Neural cell (in vitro differentiated cells): ENCODE measurements around the gene FHL3. TPM values are rescaled to one million over a fixed set of nuclear protein-coding genes. Genes with fewer than 3 reads are reported as not detected.

Experiments
- H2AFZ ChIP-seq: fragments of 200-600, 300-800 bp; sonication (generic), shearing (Covaris generic); 2 replicates; pipeline ENCODE4 v1.6.0; 2014; ENCODE audit warnings: low read depth, mild to moderate bottlenecking, antibody characterized with exemption, low read length, moderate library complexity
- H3F3A ChIP-seq: fragments of 200-600 bp; shearing (Covaris generic); 2 replicates; pipeline ENCODE4 v1.6.1; 2016; ENCODE audit warnings: mild to moderate bottlenecking, moderate library complexity, mixed read lengths, antibody characterized with exemption, low read length; ENCODE audit not compliant: insufficient read depth, poor library complexity, severe bottlenecking
- H3K27ac ChIP-seq: fragments of 200-600, 300-800 bp; sonication (generic), shearing (Covaris generic); 2 replicates; pipeline ENCODE4 v1.5.1; 2014; ENCODE audit warnings: mild to moderate bottlenecking, low read length, moderate library complexity
- H3K27me3 ChIP-seq: fragments of 300-800, 200-600 bp; sonication (generic), shearing (Covaris generic); 2 replicates; pipeline ENCODE4 v1.6.0; 2014; ENCODE audit warnings: mild to moderate bottlenecking, low read depth, low read length, moderate library complexity; ENCODE audit not compliant: insufficient read depth
- H3K36me3 ChIP-seq: fragments of 300-800, 200-600 bp; sonication (generic), shearing (Covaris generic); 2 replicates; pipeline ENCODE4 v1.5.1; 2014; ENCODE audit warnings: mild to moderate bottlenecking, antibody characterized with exemption, low read length, moderate library complexity; ENCODE audit not compliant: insufficient read depth
- H3K4me2 ChIP-seq: fragments of 300-800, 200-600 bp; sonication (generic), shearing (Covaris generic); 2 replicates; pipeline ENCODE4 v1.6.0; 2014; ENCODE audit warnings: mild to moderate bottlenecking, low read length
- H3K4me3 ChIP-seq: fragments of 300-800, 200-600 bp; sonication (generic), shearing (Covaris generic); 2 replicates; pipeline ENCODE4 v1.5.1; 2014; ENCODE audit warnings: mild to moderate bottlenecking, low read length, moderate library complexity
- H3K79me2 ChIP-seq: fragments of 200-600 bp; shearing (Covaris generic); replicated peaks from 2 replicates; pipeline ENCODE4 v1.6.0; 2014; ENCODE audit warnings: mild to moderate bottlenecking, low read length, moderate library complexity; ENCODE audit not compliant: insufficient read depth
- H3K9ac ChIP-seq: fragments of 300-800, 200-600 bp; sonication (generic), shearing (Covaris generic); 2 replicates; pipeline ENCODE4 v1.6.1; 2016; ENCODE audit warnings: mild to moderate bottlenecking, low read length, mixed read lengths
- H3K9me2 ChIP-seq: fragments of 200-600 bp; shearing (Covaris generic); 2 replicates; pipeline ENCODE4 v1.6.1; 2016; ENCODE audit warnings: mild to moderate bottlenecking, low read length, mixed read lengths; ENCODE audit not compliant: insufficient read depth
- H3K9me3 ChIP-seq: fragments of 200-600, 300-800 bp; sonication (generic), shearing (Covaris generic); 2 replicates; pipeline ENCODE4 v1.6.1; 2016; ENCODE audit warnings: mild to moderate bottlenecking, mixed run types, low read length, moderate library complexity, mixed read lengths
- H4K20me1 ChIP-seq: fragments of 200-600 bp; shearing (Covaris generic); 2 replicates; pipeline ENCODE4 v1.6.1; 2016; ENCODE audit warnings: mild to moderate bottlenecking, mixed run types; ENCODE audit not compliant: insufficient read depth
- CTCF ChIP-seq: fragments of 450-650 bp; IDR thresholded peaks from 2 replicates; pipeline ENCODE4 v1.5.1; 2014; ENCODE audit warnings: antibody characterized with exemption, mild to moderate bottlenecking, moderate library complexity; ENCODE audit not compliant: poor library complexity, severe bottlenecking
- EP300 ChIP-seq: fragments of 450-650 bp; conservative IDR thresholded peaks from 2 replicates; pipeline ENCODE4 v1.6.1; 2014; ENCODE audit warnings: antibody characterized with exemption, mild to moderate bottlenecking, moderate library complexity; ENCODE audit not compliant: poor library complexity, severe bottlenecking
- EZH2 ChIP-seq: fragments of 200-600, 300-800 bp; shearing (Covaris generic), sonication (generic); IDR thresholded peaks from 2 replicates; pipeline ENCODE4 v1.6.1; 2014; ENCODE audit warnings: antibody characterized with exemption, low read length, borderline replicate concordance, mild to moderate bottlenecking; ENCODE audit not compliant: insufficient read depth, poor library complexity, severe bottlenecking
- MXI1 ChIP-seq: fragments of 450-650 bp; conservative IDR thresholded peaks from 2 replicates; pipeline ENCODE4 v1.6.1; 2014; ENCODE audit warnings: antibody characterized with exemption, mild to moderate bottlenecking; ENCODE audit not compliant: poor library complexity, severe bottlenecking
- POLR2AphosphoS5 ChIP-seq: IDR thresholded peaks from 2 replicates; pipeline ENCODE4 v1.6.1; 2012
- RAD21 ChIP-seq: fragments of 450-650 bp; conservative IDR thresholded peaks from 2 replicates; pipeline ENCODE4 v1.6.1; 2014; ENCODE audit warnings: antibody characterized with exemption, mild to moderate bottlenecking, moderate library complexity
- REST ChIP-seq: IDR thresholded peaks from 2 replicates; pipeline ENCODE4 v1.6.1; 2012; ENCODE audit warnings: borderline replicate concordance
- SMC3 ChIP-seq: fragments of 450-650 bp; conservative IDR thresholded peaks from 2 replicates; pipeline ENCODE4 v1.6.1; 2014; ENCODE audit warnings: antibody characterized with exemption, mild to moderate bottlenecking, moderate library complexity; ENCODE audit not compliant: poor library complexity
- TAF1 ChIP-seq: IDR thresholded peaks from 2 replicates; pipeline ENCODE4 v1.6.1; 2012; ENCODE audit warnings: low read depth
- polyA plus RNA-seq: library from polyadenylated mRNA; depleted of rRNA; stranded (reverse); fragments of >200 nt; gene quantifications from 2 replicates; pipeline ENCODE4 v1.2.3, GENCODE V29; 2014

FHL3 gene
- polyA plus RNA-seq, 1 donor from 2014 or later = 3.5 TPM

- Histone ChIP-seq H3K79me2 (no peaks in the 10 kb centered on the region), H3K36me3 (peaks cover 9% of the 10 kb centered on the region), H3K9ac (no peak overlapping the region), H4K20me1 (no peaks in the 10 kb centered on the region), H3K4me3 (no peak overlapping the region), H3K27ac (no peak overlapping the region), H3K27me3 (no peaks in the 10 kb centered on the region), H3K9me3 (no peaks in the 10 kb centered on the region), H3K4me2 (no peak overlapping the region), H3F3A (no peaks in the 10 kb centered on the region), H3K9me2 (no peaks in the 10 kb centered on the region), H2AFZ (no peak overlapping the region)
- TF ChIP-seq REST = no peak
- TF ChIP-seq MXI1 = peak; percentile 24
- peak; percentile 97 for TF ChIP-seq SMC3
- peak; percentile 94 for TF ChIP-seq RAD21
- peak; percentile 90 for TF ChIP-seq CTCF
Observed at GRCh38 chr1:38026592-38027200, 21.4 kb upstream of the FHL3 start.

GRCh38 chr1:38025664-38026063 lies 20.4 kb upstream of the FHL3 start:
- TF ChIP-seq SMC3 = no peak
- TF ChIP-seq MXI1 = no peak
- H3F3A ChIP-seq = no peaks in the 10 kb centered on the region
- no peak overlapping the region for H2AFZ ChIP-seq
- no peaks in the 10 kb centered on the region for H3K27me3 ChIP-seq
- H3K79me2 ChIP-seq = no peaks in the 10 kb centered on the region
- no peak overlapping the region for H3K9ac ChIP-seq
- no peaks in the 10 kb centered on the region for H4K20me1 ChIP-seq
- H3K27ac ChIP-seq = no peak overlapping the region
- no peaks in the 10 kb centered on the region for H3K9me2 ChIP-seq
- H3K4me2 ChIP-seq = no peak overlapping the region
- H3K9me3 ChIP-seq = no peaks in the 10 kb centered on the region
- peaks cover 9% of the 10 kb centered on the region for H3K36me3 ChIP-seq
- H3K4me3 ChIP-seq = no peak overlapping the region

GRCh38 chr1:38025233-38025632 lies 19.9 kb upstream of the FHL3 start:
- Histone ChIP-seq H3K27me3 (no peaks in the 10 kb centered on the region), H3K27ac (no peak overlapping the region), H4K20me1 (no peaks in the 10 kb centered on the region), H3K4me2 (no peak overlapping the region), H3K9ac (no peak overlapping the region), H3F3A (no peaks in the 10 kb centered on the region), H3K4me3 (no peak overlapping the region), H3K79me2 (no peaks in the 10 kb centered on the region), H2AFZ (no peak overlapping the region), H3K9me2 (no peaks in the 10 kb centered on the region), H3K9me3 (no peaks in the 10 kb centered on the region), H3K36me3 (peaks cover 9% of the 10 kb centered on the region)
- TF ChIP-seq MXI1 (no peak), EP300 (no peak), POLR2AphosphoS5 (no peak), TAF1 (no peak), RAD21 (no peak), SMC3 (no peak), REST (no peak), CTCF (no peak), EZH2 (no peak)
